Astrocyte of the spinal cord (primary cell): ENCODE results near the gene DENND5B.
"Not testable (repeated sequence)": the region's sequence is repeated elsewhere in the genome, so short reads cannot be mapped to it uniquely, and the experiment has no call there.

ENCODE experiments used
- DNase-seq: peaks from one replicate; pipeline ENCODE4 v3.0.0; 2011; ENCODE audit warnings: low read depth, low spot score
- H3K4me3 ChIP-seq: 2 replicates; pipeline ENCODE4 v1.5.1; 2011; ENCODE audit warnings: low read depth, mild to moderate bottlenecking, low read length, moderate library complexity
- in situ Hi-C: cut with HindIII; loops from 2 replicates; pipeline ENCODE4 v1.10.0; 2017; ENCODE audit warnings: low sequenced_read_pairs
- TF ChIP-seq, protein P1 (sequence below): IDR thresholded peaks from 2 replicates; pipeline ENCODE4 v1.5.1; 2012; ENCODE audit warnings: low read depth, mild to moderate bottlenecking, low read length, inconsistent platforms

Gene DENND5B

DNA sequence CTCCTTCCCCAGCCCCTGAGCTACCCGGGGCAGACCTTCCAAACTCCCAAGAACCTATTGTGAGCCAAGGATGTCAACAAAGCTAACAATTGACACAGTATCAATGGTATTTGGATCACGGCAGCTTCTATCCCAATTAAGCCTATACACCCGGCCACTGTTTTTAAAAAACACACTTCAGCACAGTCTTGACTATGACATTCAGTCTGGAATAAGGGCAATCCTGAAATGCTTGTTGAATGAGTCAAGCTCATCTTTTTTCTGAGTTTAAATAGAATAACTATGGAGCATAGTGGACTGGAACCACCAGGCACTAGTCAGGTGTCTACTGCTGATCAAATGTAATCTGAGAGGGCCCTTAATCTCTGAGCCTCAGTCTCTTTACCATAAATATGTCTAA lies 5.7 kb downstream of the DENND5B start:
- DNase-seq = peak; percentile 65
- H3K4me3 ChIP-seq = no peak overlapping the region
- TF ChIP-seq, protein P1, sequence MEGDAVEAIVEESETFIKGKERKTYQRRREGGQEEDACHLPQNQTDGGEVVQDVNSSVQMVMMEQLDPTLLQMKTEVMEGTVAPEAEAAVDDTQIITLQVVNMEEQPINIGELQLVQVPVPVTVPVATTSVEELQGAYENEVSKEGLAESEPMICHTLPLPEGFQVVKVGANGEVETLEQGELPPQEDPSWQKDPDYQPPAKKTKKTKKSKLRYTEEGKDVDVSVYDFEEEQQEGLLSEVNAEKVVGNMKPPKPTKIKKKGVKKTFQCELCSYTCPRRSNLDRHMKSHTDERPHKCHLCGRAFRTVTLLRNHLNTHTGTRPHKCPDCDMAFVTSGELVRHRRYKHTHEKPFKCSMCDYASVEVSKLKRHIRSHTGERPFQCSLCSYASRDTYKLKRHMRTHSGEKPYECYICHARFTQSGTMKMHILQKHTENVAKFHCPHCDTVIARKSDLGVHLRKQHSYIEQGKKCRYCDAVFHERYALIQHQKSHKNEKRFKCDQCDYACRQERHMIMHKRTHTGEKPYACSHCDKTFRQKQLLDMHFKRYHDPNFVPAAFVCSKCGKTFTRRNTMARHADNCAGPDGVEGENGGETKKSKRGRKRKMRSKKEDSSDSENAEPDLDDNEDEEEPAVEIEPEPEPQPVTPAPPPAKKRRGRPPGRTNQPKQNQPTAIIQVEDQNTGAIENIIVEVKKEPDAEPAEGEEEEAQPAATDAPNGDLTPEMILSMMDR = no peak
- in situ Hi-C loops = no loop called here

DNA sequence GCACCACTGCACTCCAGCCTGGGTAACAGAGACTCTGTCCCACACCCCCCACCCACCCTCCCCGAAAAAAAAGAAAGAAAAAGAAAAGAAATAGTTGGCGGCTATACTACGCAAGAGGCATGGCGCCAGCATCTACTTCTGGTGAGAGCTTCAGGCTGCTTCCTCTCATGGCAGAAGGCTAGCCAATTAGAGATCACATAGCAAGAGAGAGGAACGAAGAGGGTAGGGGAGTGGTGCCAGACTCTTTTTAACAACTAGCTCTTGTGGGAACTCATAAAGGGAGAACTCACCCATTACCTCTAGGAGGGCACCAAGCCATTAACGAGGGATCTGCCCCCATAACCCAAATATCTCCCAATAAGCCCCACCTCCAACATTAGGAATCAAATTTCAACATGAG lies 6.2 kb downstream of the DENND5B start:
- in situ Hi-C loops = no loop called here
- H3K4me3 ChIP-seq = no peak overlapping the region
- TF ChIP-seq, protein P1 = no peak
- no peak for DNase-seq

DNA sequence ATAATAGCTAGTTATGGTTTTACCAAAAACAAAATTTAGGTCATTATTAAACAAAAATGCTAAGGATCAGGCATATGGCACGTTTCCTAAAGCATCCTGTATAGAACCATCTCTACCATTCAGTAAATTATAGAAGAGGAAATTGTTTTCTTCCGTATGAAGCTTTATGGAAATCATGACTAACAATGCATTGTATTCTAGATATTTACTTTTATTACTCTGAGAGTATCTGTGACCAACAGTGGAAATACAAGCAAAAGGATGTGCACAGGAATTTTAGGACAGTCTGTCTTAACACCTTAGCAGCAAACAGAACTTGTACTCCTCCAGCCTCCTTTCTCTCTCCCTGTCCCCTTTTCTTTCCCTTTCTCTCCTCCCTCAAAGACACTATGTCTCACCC lies 7.1 kb downstream of the DENND5B start:
- TF ChIP-seq, protein P1 = no peak
- H3K4me3 ChIP-seq = no peak overlapping the region
- in situ Hi-C loops = no loop called here
- DNase-seq = no peak

DNA sequence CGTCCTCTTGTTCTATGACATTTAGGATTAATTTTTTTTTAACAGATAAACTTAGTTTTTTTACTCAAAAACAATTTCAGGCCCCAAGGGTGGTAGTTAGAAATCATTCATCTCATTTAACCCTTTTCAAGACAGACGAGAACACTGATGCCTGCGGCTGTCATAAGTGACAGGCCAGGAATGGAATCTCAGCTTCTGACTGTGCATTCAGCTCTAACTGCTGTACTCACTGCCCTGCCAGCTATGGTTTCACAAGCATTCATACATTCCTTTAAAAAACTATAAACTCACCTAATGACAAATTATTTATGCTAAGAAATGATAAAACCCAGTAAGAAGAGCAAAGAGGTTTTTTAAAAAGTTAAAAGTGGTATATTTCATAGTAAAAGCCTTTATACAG lies 8.8 kb downstream of the DENND5B start:
- no peak overlapping the region for H3K4me3 ChIP-seq
- DNase-seq = peak; percentile 49
- in situ Hi-C loops = no loop called here
- TF ChIP-seq, protein P1 = no peak

DNA sequence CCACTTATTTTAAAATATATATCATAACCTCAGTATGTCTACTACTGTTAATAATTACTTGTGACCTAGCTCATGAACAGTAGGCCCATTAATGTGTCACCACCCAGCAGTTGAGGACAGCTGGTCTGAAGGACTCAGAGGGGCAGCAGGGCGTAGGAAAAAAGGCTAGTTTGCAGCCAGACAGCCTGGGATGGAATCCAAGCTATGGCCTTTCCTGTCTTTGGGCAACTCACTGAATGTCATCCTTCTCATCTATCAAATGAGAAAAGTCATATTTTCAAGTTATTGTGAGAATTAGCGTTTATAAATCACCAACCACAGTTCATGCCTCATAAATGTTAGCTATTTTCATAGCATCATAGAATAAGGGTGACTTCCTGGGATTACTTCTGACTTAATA lies 12.3 kb downstream of the DENND5B start:
- peak; percentile 22 for DNase-seq
- no peak overlapping the region for H3K4me3 ChIP-seq
- in situ Hi-C loops = no loop called here
- TF ChIP-seq, protein P1 = no peak

DNA sequence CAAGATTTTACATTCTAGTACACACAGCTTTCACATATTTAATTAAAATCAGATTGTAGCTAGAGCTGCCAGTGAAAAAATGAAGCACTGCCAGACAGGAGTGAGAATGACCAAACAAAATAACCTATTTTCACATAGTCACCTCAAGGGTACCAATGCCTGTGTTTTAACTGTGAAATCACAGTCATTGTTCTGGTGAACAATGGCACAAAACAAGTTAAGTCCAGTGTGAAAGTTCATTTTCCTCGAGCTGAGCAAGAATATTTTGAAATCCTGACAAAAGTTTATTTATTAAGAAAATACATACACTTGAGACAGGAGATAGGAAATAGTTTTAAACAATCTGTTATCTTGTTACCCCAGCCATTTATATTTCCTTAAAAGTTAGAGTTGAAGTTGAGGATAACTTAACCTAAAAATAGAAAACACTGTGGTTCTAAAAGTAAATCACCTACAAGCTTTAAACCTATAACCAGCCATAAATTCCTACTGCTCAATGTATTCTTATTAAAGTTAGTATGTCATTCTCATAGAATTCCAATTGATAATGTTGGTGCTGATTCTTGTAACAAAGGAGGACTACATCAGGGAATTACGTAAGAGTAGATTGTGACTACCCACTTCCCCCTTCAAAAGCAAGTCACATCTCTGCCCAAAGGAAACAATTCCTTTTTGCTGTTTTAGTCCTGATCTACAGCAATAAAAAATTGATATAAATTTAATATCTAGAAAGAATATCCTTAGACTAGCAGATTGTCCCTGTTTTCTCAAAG lies 15.9 kb downstream of the DENND5B start:
- no peak overlapping the region for H3K4me3 ChIP-seq
- in situ Hi-C loops = no loop called here
- TF ChIP-seq, protein P1 = no peak
- peak; percentile 18 for DNase-seq

DNA sequence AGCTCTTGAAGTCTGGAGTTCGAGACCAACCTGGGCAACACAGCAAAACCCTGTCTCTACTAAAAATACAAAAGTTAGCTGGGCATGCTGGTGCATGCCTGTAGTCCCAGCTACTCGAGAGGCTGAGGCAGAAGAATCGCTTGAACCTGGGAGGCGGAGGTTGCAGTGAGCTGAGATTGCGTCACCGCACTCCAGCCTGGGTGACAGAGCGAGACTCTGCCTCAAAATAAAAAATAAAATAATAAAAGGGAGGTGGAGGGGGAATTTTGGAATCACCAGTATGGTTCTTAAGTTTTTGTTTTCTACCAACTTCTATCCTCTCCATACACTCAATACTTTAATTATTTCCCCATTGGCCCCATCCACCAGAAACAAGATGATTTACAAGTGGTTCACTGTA lies 16.6 kb downstream of the DENND5B start:
- DNase-seq, in situ Hi-C loops, H3K4me3 ChIP-seq: not testable (repeated sequence)
